BLaER1 (cell line): ENCODE results near the gene IRF4.
"Not testable (repeated sequence)": the region's sequence is repeated elsewhere in the genome, so short reads cannot be mapped to it uniquely, and the experiment has no call there.

ENCODE experiments used
- H3K27ac ChIP-seq: shearing (Covaris generic); formaldehyde crosslinking; 2 replicates; pipeline ENCODE4 v1.8.1; 2022
- H3K27me3 ChIP-seq: shearing (Covaris generic); formaldehyde crosslinking; 2 replicates; pipeline ENCODE4 v1.8.1; 2022
- H3K36me3 ChIP-seq: shearing (Covaris generic); formaldehyde crosslinking; 2 replicates; pipeline ENCODE4 v1.8.1; 2022
- H3K4me1 ChIP-seq: shearing (Covaris generic); formaldehyde crosslinking; 2 replicates; pipeline ENCODE4 v1.8.1; 2022
- H3K4me2 ChIP-seq: shearing (Covaris generic); formaldehyde crosslinking; 2 replicates; pipeline ENCODE4 v1.8.1; 2022
- H3K4me3 ChIP-seq: shearing (Covaris generic); formaldehyde crosslinking; 2 replicates; pipeline ENCODE4 v1.8.1; 2022
- H3K9ac ChIP-seq: shearing (Covaris generic); formaldehyde crosslinking; 2 replicates; pipeline ENCODE4 v1.8.1; 2022
- H3K9me3 ChIP-seq: shearing (Covaris generic); formaldehyde crosslinking; 2 replicates; pipeline ENCODE4 v1.8.1; 2022
- H4K20me1 ChIP-seq: shearing (Covaris generic); formaldehyde crosslinking; 2 replicates; pipeline ENCODE4 v1.8.1; 2022
- Cebpa-rat ChIP-seq: shearing (Covaris generic); IDR thresholded peaks from 2 replicates; pipeline ENCODE4 v1.8.1; 2022

IRF4 gene

GRCh38 chr6:364609-365540 lies 26.7 kb upstream of the IRF4 start:
- H3K9me3 ChIP-seq: peaks cover 22% of the 10 kb centered on the region
- no peak overlapping the region for H3K9ac ChIP-seq
- H3K36me3 ChIP-seq: no peaks in the 10 kb centered on the region
- no peaks in the 10 kb centered on the region for H4K20me1 ChIP-seq
- peaks cover 38% of the 10 kb centered on the region for H3K4me1 ChIP-seq
- peak overlapping the region; percentile 66 for H3K4me2 ChIP-seq
- H3K27ac ChIP-seq: no peak overlapping the region
- no peak for TF ChIP-seq Cebpa-rat
- 0 out of 2 replicates have a peak, but pooled peaks cover 6% of the 10 kb centered on the region for H3K27me3 ChIP-seq
- no peak overlapping the region for H3K4me3 ChIP-seq

- H3K27ac ChIP-seq: no peak overlapping the region
- peaks cover 36% of the 10 kb centered on the region for H3K4me1 ChIP-seq
- no peaks in the 10 kb centered on the region for H4K20me1 ChIP-seq
- H3K9me3 ChIP-seq: peaks cover 22% of the 10 kb centered on the region
- no peaks in the 10 kb centered on the region for H3K36me3 ChIP-seq
- H3K9ac ChIP-seq: no peak overlapping the region
- H3K4me3 ChIP-seq: no peak overlapping the region
- TF ChIP-seq Cebpa-rat: no peak
- peak overlapping the region; percentile 66 for H3K4me2 ChIP-seq
- H3K27me3 ChIP-seq: 0 out of 2 replicates have a peak, but pooled peaks cover 6% of the 10 kb centered on the region
Measured at GRCh38 chr6:365835-366234, 25.7 kb upstream of the IRF4 start.

- peaks cover 33% of the 10 kb centered on the region for H3K4me1 ChIP-seq
Measured at GRCh38 chr6:366389-367297, 24.9 kb upstream of the IRF4 start.

GRCh38 chr6:367298-367794 lies 24.2 kb upstream of the IRF4 start:
- H3K9me3 ChIP-seq: peaks cover 27% of the 10 kb centered on the region
- peaks cover 37% of the 10 kb centered on the region for H3K4me1 ChIP-seq
- no peaks in the 10 kb centered on the region for H4K20me1 ChIP-seq
- peaks cover 13% of the 10 kb centered on the region for H3K27me3 ChIP-seq
- H3K4me3 ChIP-seq: no peak overlapping the region
- no peaks in the 10 kb centered on the region for H3K36me3 ChIP-seq
- no peak overlapping the region for H3K9ac ChIP-seq
- no peak for TF ChIP-seq Cebpa-rat
- H3K27ac ChIP-seq: no peak overlapping the region
- peak overlapping the region; percentile 66; the same call in 1 of the 2 replicates for H3K4me2 ChIP-seq

More at GRCh38 chr6:366389-367297, 24.9 kb upstream of the IRF4 start:
- no peak overlapping the region for H3K27ac ChIP-seq
- peaks cover 22% of the 10 kb centered on the region for H3K9me3 ChIP-seq
- no peaks in the 10 kb centered on the region for H3K36me3 ChIP-seq
- peak overlapping the region; percentile 66 for H3K4me2 ChIP-seq
- H3K9ac ChIP-seq: no peak overlapping the region
- no peaks in the 10 kb centered on the region for H4K20me1 ChIP-seq
- H3K27me3 ChIP-seq: peaks cover 6% of the 10 kb centered on the region
- H3K4me3 ChIP-seq: no peak overlapping the region
- no peak for TF ChIP-seq Cebpa-rat

- Histone ChIP-seq H3K4me1 (peaks cover 42% of the 10 kb centered on the region), H4K20me1 (no peaks in the 10 kb centered on the region), H3K27ac (no peak overlapping the region), H3K4me3 (no peak overlapping the region), H3K36me3 (no peaks in the 10 kb centered on the region), H3K4me2 (no peak overlapping the region), H3K27me3 (peaks cover 21% of the 10 kb centered on the region), H3K9me3 (peaks cover 21% of the 10 kb centered on the region), H3K9ac (no peak overlapping the region)
- no peak for TF ChIP-seq Cebpa-rat
Measured at GRCh38 chr6:367891-368630, 23.5 kb upstream of the IRF4 start.

- Histone ChIP-seq H3K9me3 (0 out of 2 replicates have a peak, but pooled peaks cover 6% of the 10 kb centered on the region), H3K27ac (no peak overlapping the region), H3K36me3 (no peaks in the 10 kb centered on the region), H3K4me1 (peaks cover 34% of the 10 kb centered on the region), H3K9ac (no peak overlapping the region), H4K20me1 (no peaks in the 10 kb centered on the region), H3K4me2 (no peak overlapping the region), H3K27me3 (peaks cover 25% of the 10 kb centered on the region), H3K4me3 (no peak overlapping the region)
- TF ChIP-seq Cebpa-rat: no peak
Measured at GRCh38 chr6:369559-370431, 21.8 kb upstream of the IRF4 start.

- Histone ChIP-seq H3K9me3 (0 out of 2 replicates have a peak, but pooled peaks cover 6% of the 10 kb centered on the region), H3K36me3 (no peaks in the 10 kb centered on the region), H3K27me3 (peaks cover 25% of the 10 kb centered on the region), H3K4me1 (peaks cover 26% of the 10 kb centered on the region), H3K9ac (no peak overlapping the region), H3K27ac (no peak overlapping the region), H3K4me2 (no peak overlapping the region), H3K4me3 (no peak overlapping the region), H4K20me1 (no peaks in the 10 kb centered on the region)
- TF ChIP-seq Cebpa-rat: no peak
Measured at GRCh38 chr6:370555-370954, 21.0 kb upstream of the IRF4 start.

- not testable (repeated sequence) for H4K20me1 ChIP-seq, H3K4me3 ChIP-seq, H3K36me3 ChIP-seq, H3K9ac ChIP-seq, H3K27ac ChIP-seq, H3K4me2 ChIP-seq, H3K9me3 ChIP-seq
- H3K4me1 ChIP-seq: peaks cover 16% of the 10 kb centered on the region
- peaks cover 25% of the 10 kb centered on the region for H3K27me3 ChIP-seq
Measured at GRCh38 chr6:371851-372250, 19.7 kb upstream of the IRF4 start.
